ENCODE measurements around the gene RNF7. TPM values are rescaled to one million over a fixed set of nuclear protein-coding genes. Genes with fewer than 3 reads are reported as not detected.
"Not testable (repeated sequence)": the region's sequence is repeated elsewhere in the genome, so short reads cannot be mapped to it uniquely, and the experiment has no call there.

The RNF7 gene
- polyA plus RNA-seq, 4 donors, result 104 to 127 (median 113) TPM

GRCh38 chr3:141735176-141735575 is 2.9 kb upstream of the RNF7 start:
- DNase-seq (ENCODE audit: low read depth in 4 of 4, low spot score in 3 of 4), result no peak

GRCh38 chr3:141735770-141736465 is 2.2 kb upstream of the RNF7 start:
- DNase-seq (ENCODE audit: low read depth in 4 of 4, low spot score in 3 of 4), result no peak

GRCh38 chr3:141737093-141737492 is 1.0 kb upstream of the RNF7 start:
- no peak for DNase-seq (ENCODE audit: low read depth in 4 of 4, low spot score in 3 of 4)

GRCh38 chr3:141737678-141738021 is 448 bp upstream of the RNF7 start:
- DNase-seq (ENCODE audit: low read depth in 4 of 4, low spot score in 3 of 4), result no peak

GRCh38 chr3:141738891-141739363 is 829 bp downstream of the RNF7 start:
- peak; percentile 20 to 45 (median 32) for DNase-seq (ENCODE audit: low read depth in 4 of 4, low spot score in 3 of 4)

- no peak for DNase-seq (ENCODE audit: low read depth in 4 of 4, low spot score in 3 of 4)
Measured at GRCh38 chr3:141739731-141740130, 1.6 kb downstream of the RNF7 start.

- DNase-seq (ENCODE audit: low read depth in 4 of 4, low spot score in 3 of 4), result no peak
Measured at GRCh38 chr3:141740349-141740748, 2.3 kb downstream of the RNF7 start.

- DNase-seq (ENCODE audit: low read depth in 4 of 4, low spot score in 3 of 4), result no peak
Measured at GRCh38 chr3:141743305-141743704, 5.2 kb downstream of the RNF7 start.

- DNase-seq (ENCODE audit: low read depth in 4 of 4, low spot score in 3 of 4), result no peak
Measured at GRCh38 chr3:141746962-141747361, 8.9 kb downstream of the RNF7 start.

- DNase-seq (ENCODE audit: low read depth in 4 of 4, low spot score in 3 of 4), result no peak
Measured at GRCh38 chr3:141753399-141753798, 15.3 kb downstream of the RNF7 start.

GRCh38 chr3:141754032-141754431 is 15.9 kb downstream of the RNF7 start:
- no peak for DNase-seq (ENCODE audit: low read depth in 4 of 4, low spot score in 3 of 4)

- not testable (repeated sequence) for DNase-seq (ENCODE audit: low read depth in 4 of 4, low spot score in 3 of 4)
Measured at GRCh38 chr3:141762552-141762951, 24.5 kb downstream of the RNF7 start.

- DNase-seq (ENCODE audit: low read depth in 4 of 4, low spot score in 3 of 4), result no peak
Measured at GRCh38 chr3:141763088-141763750, 25.1 kb downstream of the RNF7 start, which contains the start of gene GRK7. Gene GRK7 (plus strand): TSS chr3:141763408. CDS start chr3:141778285, 14,877 bp downstream.

GRCh38 chr3:141764045-141764444 is 25.9 kb downstream of the RNF7 start:
- DNase-seq (ENCODE audit: low read depth in 4 of 4, low spot score in 3 of 4), result no peak

GRCh38 chr3:141764465-141764864 is 26.4 kb downstream of the RNF7 start:
- no peak for DNase-seq (ENCODE audit: low read depth in 4 of 4, low spot score in 3 of 4)

- DNase-seq (ENCODE audit: low read depth in 4 of 4, low spot score in 3 of 4), result peak in 3 of 4 donors; percentile 22 to 38 (median 31)
Measured at GRCh38 chr3:141764986-141765385, 26.9 kb downstream of the RNF7 start.

GRCh38 chr3:141767066-141767465 is 29.0 kb downstream of the RNF7 start:
- no peak for DNase-seq (ENCODE audit: low read depth in 4 of 4, low spot score in 3 of 4)

- DNase-seq (ENCODE audit: low read depth in 4 of 4, low spot score in 3 of 4), result no peak
Measured at GRCh38 chr3:141769221-141769894, 31.3 kb downstream of the RNF7 start.

- no peak for DNase-seq (ENCODE audit: low read depth in 4 of 4, low spot score in 3 of 4)
Measured at GRCh38 chr3:141773676-141774075, 35.6 kb downstream of the RNF7 start.

GRCh38 chr3:141776376-141776775 is 38.3 kb downstream of the RNF7 start:
- DNase-seq (ENCODE audit: low read depth in 4 of 4, low spot score in 3 of 4), result no peak

- no peak for DNase-seq (ENCODE audit: low read depth in 4 of 4, low spot score in 3 of 4)
Measured at GRCh38 chr3:141776885-141777284, 38.8 kb downstream of the RNF7 start.
